NK-92 (cell line): ENCODE measurements around the gene PTPRN2.
"Not testable (repeated sequence)": the region's sequence is repeated elsewhere in the genome, so short reads cannot be mapped to it uniquely, and the experiment has no call there.

Source experiments
- DNase-seq: peaks from one replicate; lab custom pipeline; 2025; ENCODE audit not compliant: unreplicated experiment; lab: John Stamatoyannopoulos, UW

The PTPRN2 gene

GRCh38 chr7:157515342-157516041 lies 1072.1 kb downstream of the PTPRN2 start:
- DNase-seq, result no peak

- no peak for DNase-seq
Observed at GRCh38 chr7:157514746-157515145, 1072.9 kb downstream of the PTPRN2 start.

- no peak for DNase-seq
Observed at GRCh38 chr7:157514306-157514705, 1073.3 kb downstream of the PTPRN2 start.

- DNase-seq, result no peak
Observed at GRCh38 chr7:157513682-157514081, 1073.9 kb downstream of the PTPRN2 start.

GRCh38 chr7:157513162-157513621 lies 1074.4 kb downstream of the PTPRN2 start:
- no peak for DNase-seq

GRCh38 chr7:157509226-157509625 lies 1078.4 kb downstream of the PTPRN2 start:
- DNase-seq, result no peak

GRCh38 chr7:157508477-157508881 lies 1079.1 kb downstream of the PTPRN2 start:
- no peak for DNase-seq

GRCh38 chr7:157507987-157508386 lies 1079.6 kb downstream of the PTPRN2 start:
- no peak for DNase-seq

- no peak for DNase-seq
Observed at GRCh38 chr7:157506268-157506667, 1081.4 kb downstream of the PTPRN2 start.

GRCh38 chr7:157505646-157506045 lies 1082.0 kb downstream of the PTPRN2 start:
- DNase-seq, result no peak

- DNase-seq, result no peak
Observed at GRCh38 chr7:157503229-157503628, 1084.4 kb downstream of the PTPRN2 start.

- DNase-seq, result no peak
Observed at GRCh38 chr7:157502701-157503111, 1084.9 kb downstream of the PTPRN2 start.

- DNase-seq, result no peak
Observed at GRCh38 chr7:157501581-157501980, 1086.0 kb downstream of the PTPRN2 start.

GRCh38 chr7:157500989-157501540 lies 1086.6 kb downstream of the PTPRN2 start:
- not testable (repeated sequence) for DNase-seq

GRCh38 chr7:157500171-157500960 lies 1087.3 kb downstream of the PTPRN2 start:
- no peak for DNase-seq

GRCh38 chr7:157499835-157500153 lies 1087.8 kb downstream of the PTPRN2 start:
- no peak for DNase-seq

- DNase-seq, result no peak
Observed at GRCh38 chr7:157499121-157499834, 1088.3 kb downstream of the PTPRN2 start.

- DNase-seq, result no peak
Observed at GRCh38 chr7:157498657-157499056, 1089.0 kb downstream of the PTPRN2 start.

- DNase-seq, result no peak
Observed at GRCh38 chr7:157497744-157498651, 1089.6 kb downstream of the PTPRN2 start.

GRCh38 chr7:157497367-157497743 lies 1090.3 kb downstream of the PTPRN2 start:
- no peak for DNase-seq
